ENCODE results near the gene TBC1D25.

The TBC1D25 gene

GRCh38 chrX:48569958-48570357 lies 30.4 kb downstream of the TBC1D25 start:
- DNase-seq, result no peak

- no peak for DNase-seq
Observed at GRCh38 chrX:48573690-48574269, 34.3 kb downstream of the TBC1D25 start.

- peak; percentile 96 for DNase-seq
Observed at GRCh38 chrX:48574270-48575266, 35.1 kb downstream of the TBC1D25 start, which contains the start of gene RBM3. Gene RBM3 (plus strand): TSS chrX:48574484. CDS start chrX:48575181, 697 bp downstream.

DNA sequence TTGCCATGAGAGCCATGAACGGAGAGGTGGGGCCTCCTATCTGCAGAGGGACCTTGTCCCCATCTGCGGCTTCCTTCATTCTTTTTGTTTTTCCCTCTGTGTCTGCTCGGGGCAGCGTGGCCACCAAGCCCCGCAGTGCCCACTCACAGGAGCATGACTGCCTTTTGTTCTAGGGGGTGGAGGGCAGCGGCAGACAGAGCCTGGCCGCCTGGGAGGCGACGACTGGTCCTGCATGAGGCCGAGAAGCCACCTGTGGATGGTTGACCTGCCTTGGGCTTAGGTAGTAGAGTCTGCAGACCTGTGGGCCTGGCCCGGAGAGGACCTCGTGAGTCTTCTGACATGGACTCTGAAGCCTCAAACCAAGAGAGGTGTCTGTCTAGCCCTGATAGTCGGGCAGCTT lies 36.1 kb downstream of the TBC1D25 start:
- DNase-seq, result no peak

GRCh38 chrX:48576108-48576507 lies 36.6 kb downstream of the TBC1D25 start:
- DNase-seq, result no peak

GRCh38 chrX:48578661-48579128 lies 39.2 kb downstream of the TBC1D25 start:
- no peak for DNase-seq

DNA sequence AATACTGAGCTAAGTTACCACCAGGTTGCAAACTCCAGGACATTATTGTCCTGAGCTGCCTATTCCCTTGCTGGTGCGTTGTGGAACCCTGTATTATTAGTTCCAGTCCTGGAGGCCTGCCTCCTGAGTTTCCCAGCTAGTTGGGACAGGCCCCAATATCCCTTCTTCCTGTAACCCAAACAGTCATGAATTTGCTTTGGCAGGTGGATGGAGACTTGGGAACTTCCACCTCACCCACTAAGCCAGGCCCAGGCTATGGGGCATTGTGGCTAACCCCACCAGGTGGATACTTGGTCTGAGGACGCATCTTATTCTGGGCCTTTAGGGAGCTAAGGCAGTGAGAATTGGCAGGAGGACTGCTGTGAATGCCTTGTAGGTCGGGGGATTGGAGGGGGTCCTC lies 39.7 kb downstream of the TBC1D25 start:
- no peak for DNase-seq

DNA sequence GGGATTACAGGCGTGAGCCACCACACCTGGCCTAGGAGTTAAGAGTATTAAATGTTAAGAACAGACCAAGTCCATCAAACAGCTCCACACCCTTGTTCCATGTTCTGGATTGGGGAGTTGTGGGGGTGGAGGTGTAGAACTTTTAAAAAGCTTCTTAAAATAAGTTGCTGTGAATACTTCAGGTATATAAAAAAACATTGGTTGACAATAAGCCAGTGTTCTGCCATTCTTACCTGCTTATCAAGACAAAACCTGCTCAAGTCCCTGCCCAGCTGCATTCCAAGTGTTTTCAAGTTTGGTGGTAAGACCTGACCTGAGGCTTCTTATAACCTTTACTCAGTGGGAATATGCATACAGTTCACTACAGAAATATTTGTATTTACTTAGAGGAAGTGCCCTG lies 41.1 kb downstream of the TBC1D25 start:
- no peak for DNase-seq

DNA sequence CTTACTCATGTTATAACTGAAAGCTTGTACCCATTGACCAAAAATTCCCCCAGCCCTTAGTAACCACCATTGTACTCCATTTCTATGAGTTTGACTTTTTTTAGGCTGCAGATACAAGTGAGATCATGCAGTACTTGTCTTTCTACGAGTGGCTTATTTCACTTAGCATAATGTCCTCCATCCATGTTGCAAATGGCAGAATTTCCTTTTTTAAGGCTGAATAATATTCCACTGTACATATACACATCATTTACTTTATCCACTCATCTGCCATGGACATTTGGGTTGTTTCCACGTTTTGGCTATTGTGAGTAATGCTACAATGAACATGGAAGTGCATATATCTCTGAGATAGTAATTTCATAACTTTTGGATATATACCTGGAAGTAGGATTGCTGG lies 45.2 kb downstream of the TBC1D25 start:
- DNase-seq, result no peak

DNA sequence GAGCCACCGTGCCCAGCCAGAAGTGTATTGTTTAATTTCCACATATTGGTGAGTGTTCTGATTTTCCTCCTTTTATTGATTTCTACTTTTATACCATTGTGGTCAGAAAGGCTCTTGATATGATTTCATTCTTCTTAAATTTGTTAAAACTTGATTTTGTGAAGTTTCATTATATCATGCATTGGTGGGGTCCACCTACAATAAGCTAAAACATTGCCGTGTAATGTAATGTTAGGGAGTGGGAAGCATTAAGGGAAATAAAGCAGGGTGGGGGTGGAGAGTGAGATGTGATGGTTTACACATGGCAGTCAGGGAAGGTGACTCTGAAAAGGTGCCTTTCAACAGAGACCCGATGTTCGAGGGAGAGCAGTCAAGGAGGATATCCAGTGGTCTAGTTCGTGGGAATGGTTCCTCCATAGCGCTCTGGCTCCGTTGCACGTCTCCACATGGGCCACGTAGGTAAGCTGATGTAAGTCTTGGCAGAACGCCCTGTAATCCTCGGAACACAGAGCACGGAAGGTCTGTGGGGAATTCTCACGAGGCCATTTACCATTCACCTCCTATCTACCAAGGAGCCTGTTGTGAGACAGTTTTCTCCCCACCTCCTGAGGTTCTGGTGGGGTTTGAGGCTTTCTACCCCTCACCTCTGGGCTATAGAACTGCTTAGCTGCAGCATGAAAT lies 50.1 kb downstream of the TBC1D25 start:
- DNase-seq, result no peak

GRCh38 chrX:48590203-48591103 lies 50.9 kb downstream of the TBC1D25 start:
- no peak for DNase-seq

GRCh38 chrX:48591255-48591791 lies 51.8 kb downstream of the TBC1D25 start:
- DNase-seq, result no peak

DNA sequence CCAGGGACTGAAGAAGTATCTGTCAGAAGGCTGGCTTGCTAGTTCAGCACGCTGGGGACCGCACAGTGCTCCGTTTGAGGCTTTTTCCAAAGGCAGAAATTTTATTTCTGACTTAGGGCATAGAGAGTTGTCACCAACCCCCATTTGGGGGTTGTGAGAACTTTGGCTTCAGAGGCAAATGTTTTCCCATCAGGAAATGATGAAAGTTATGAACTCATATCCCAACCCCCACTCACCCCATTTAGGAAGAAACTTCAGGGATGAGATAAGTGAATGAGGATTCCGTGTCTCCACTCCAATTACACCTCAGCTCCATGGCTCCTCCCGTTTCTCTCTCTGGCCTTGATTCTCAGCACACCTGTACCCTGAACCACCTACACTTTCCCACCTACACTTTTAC lies 53.5 kb downstream of the TBC1D25 start:
- DNase-seq, result no peak

DNA sequence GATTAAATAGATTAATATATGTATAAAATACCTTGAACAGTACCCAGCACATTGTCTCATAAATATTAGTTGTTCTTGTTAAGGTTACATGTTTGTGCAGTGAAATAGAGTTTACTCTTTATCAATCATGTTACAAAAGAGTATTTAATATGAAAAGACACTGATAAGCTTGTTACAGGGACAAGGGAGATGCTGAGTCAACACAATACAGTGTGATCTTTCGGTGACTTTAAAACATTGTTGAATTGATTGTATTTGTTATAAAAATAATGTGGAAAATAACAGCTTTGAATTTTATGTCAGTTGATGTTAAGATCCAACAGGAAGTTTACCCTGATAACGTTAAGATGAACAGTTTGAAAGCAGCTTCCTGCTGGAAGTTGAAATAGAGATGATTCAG lies 56.4 kb downstream of the TBC1D25 start:
- DNase-seq, result no peak

GRCh38 chrX:48597353-48598264 lies 58.1 kb downstream of the TBC1D25 start, which contains the start of gene WDR13:
Gene WDR13 (plus strand): TSS chrX:48597492. CDS start chrX:48597997, 505 bp downstream.
- peak; percentile 93 for DNase-seq

- no peak for DNase-seq
Observed at GRCh38 chrX:48598614-48599013, 59.1 kb downstream of the TBC1D25 start.

- DNase-seq, result no peak
Observed at GRCh38 chrX:48599341-48599740, 59.8 kb downstream of the TBC1D25 start.

DNA sequence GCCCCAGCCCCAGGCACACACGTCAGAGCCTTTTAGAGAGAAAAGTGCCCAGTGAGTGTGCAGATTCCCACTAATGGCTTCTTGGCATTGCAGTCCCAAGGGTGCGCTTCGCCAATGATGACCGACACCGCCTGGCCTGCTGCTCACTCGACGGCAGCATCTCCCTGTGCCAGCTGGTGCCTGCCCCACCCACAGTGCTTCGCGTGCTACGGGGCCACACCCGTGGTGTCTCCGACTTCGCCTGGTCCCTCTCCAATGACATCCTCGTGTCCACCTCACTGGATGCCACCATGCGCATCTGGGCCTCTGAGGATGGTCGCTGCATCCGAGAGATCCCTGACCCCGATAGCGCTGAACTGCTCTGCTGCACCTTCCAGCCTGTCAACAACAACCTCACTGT lies 60.7 kb downstream of the TBC1D25 start:
- DNase-seq, result no peak

GRCh38 chrX:48601741-48602394 lies 62.4 kb downstream of the TBC1D25 start:
- no peak for DNase-seq

- no peak for DNase-seq
Observed at GRCh38 chrX:48604701-48605100, 65.2 kb downstream of the TBC1D25 start.

Data from CD4-positive, alpha-beta T cell treated with Interleukin-21 for 1 hour (primary cell).